Parathyroid adenoma (tissue), 2 donors: ENCODE data around the gene C1QTNF4.
"Not testable (repeated sequence)": the region's sequence is repeated elsewhere in the genome, so short reads cannot be mapped to it uniquely, and the experiment has no call there.

ENCODE experiments used
- H2AFZ ChIP-seq: fragments of 300-600 bp; sonication (generic); one replicate; pipeline ENCODE4 v1.7.0; 2017; ENCODE audit warnings: antibody characterized with exemption, mild to moderate bottlenecking
- H3K27ac ChIP-seq: fragments of 300-600 bp; sonication (generic); one replicate; pipeline ENCODE4 v1.7.0; 2017
- H3K27me3 ChIP-seq: fragments of 300-600 bp; sonication (generic); one replicate; pipeline ENCODE4 v1.7.0; 2017; ENCODE audit warnings: low read length; ENCODE audit not compliant: control insufficient read depth, insufficient read depth
- H3K36me3 ChIP-seq: fragments of 300-600 bp; sonication (generic); one replicate; pipeline ENCODE4 v1.7.0; 2017; ENCODE audit warnings: low read length; ENCODE audit not compliant: control insufficient read depth, insufficient read depth
- H3K4me1 ChIP-seq: fragments of 300-600 bp; sonication (generic); one replicate; pipeline ENCODE4 v1.7.0; 2017; ENCODE audit warnings: control low read depth
- H3K4me2 ChIP-seq: fragments of 300-600 bp; sonication (generic); one replicate; pipeline ENCODE4 v1.7.0; 2017; ENCODE audit warnings: low read length
- H3K4me3 ChIP-seq: fragments of 300-600 bp; sonication (generic); one replicate; pipeline ENCODE4 v1.7.0; 2017; ENCODE audit warnings: low read depth, low read length
- H3K79me2 ChIP-seq: fragments of 300-600 bp; sonication (generic); one replicate; pipeline ENCODE4 v1.7.0; 2017; ENCODE audit warnings: control low read depth
- H3K9ac ChIP-seq: fragments of 300-600 bp; sonication (generic); one replicate; pipeline ENCODE4 v1.7.0; 2017; ENCODE audit warnings: mild to moderate bottlenecking
- H3K9me3 ChIP-seq: fragments of 300-600 bp; sonication (generic); one replicate; pipeline ENCODE4 v1.7.0; 2017; ENCODE audit warnings: low read length; ENCODE audit not compliant: control insufficient read depth
- TF ChIP-seq, protein P1 (sequence below): fragments of 300-600 bp; sonication (generic); IDR thresholded peaks from one replicate; pipeline ENCODE4 v1.7.0; 2017; ENCODE audit warnings: antibody characterized with exemption, mild to moderate bottlenecking
- donor health status: primary hyperparathyroidism.

Gene C1QTNF4

DNA sequence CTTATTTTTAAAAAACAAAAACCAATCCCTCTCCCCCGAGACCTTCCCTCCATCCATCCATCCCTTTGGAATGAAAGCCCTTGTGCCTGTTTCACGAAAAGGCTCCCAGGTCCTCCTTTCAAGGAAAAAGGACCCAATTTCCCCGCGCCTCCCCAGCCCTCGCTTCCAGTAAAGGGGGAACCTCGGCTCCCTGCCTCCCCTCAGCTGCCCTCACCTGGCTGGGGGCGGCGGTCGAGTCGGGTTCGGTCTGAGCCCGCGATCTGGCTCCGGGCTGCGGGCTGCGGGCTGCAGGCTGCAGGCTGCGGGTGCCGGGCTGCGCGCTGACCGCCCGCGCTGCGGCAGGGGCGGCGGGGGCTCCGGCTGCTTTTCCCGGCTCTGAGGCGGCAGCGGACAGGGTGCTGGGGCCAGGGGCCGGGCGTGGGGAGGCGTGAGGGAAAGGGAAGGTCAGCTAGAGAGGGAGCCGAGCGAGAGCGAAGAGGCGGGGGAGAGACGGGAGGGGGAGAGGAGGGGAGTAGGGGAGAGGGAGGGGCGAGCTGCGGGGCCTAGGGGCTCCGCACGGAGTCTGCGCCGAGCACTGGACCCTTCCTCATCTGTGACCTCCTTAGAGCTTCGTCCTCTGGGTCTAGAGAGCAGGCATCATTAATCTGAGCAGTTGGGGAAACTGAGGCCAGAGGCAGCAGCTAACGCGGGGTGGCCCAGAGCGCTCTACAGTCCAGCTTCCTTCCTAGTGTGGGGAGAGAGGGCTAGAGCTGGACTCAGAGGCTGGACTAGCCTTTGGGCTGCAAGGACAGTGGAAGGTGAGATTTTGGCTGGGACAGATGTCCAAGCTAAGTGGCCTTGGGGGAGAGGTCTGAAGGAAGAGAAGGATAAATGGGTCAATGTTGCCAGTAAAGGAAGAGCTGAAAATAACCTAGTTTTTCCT is at the start of gene C1QTNF4:
C1QTNF4 (minus strand) TSS at position 478 of the 922 bp plus-strand sequence. CDS start 3,601 bp downstream, outside the sequence.
- H3K79me2 ChIP-seq = no peaks in the 10 kb centered on the region
- no peaks in the 10 kb centered on the region for H3K36me3 ChIP-seq
- H3K4me1 ChIP-seq = peaks cover 4% of the 10 kb centered on the region
- H3K9ac ChIP-seq = no peak within 1 kb of the TSS
- H3K4me3 ChIP-seq = peak within 1 kb of the TSS; percentile 34
- peak within 1 kb of the TSS; percentile 72 for H3K4me2 ChIP-seq
- H3K27ac ChIP-seq = peak within 1 kb of the TSS; percentile 51
- H3K9me3 ChIP-seq = no peaks in the 10 kb centered on the region
- peak within 1 kb of the TSS; percentile 50 for H2AFZ ChIP-seq
- H3K27me3 ChIP-seq = no peaks in the 10 kb centered on the region
- TF ChIP-seq, protein P1, sequence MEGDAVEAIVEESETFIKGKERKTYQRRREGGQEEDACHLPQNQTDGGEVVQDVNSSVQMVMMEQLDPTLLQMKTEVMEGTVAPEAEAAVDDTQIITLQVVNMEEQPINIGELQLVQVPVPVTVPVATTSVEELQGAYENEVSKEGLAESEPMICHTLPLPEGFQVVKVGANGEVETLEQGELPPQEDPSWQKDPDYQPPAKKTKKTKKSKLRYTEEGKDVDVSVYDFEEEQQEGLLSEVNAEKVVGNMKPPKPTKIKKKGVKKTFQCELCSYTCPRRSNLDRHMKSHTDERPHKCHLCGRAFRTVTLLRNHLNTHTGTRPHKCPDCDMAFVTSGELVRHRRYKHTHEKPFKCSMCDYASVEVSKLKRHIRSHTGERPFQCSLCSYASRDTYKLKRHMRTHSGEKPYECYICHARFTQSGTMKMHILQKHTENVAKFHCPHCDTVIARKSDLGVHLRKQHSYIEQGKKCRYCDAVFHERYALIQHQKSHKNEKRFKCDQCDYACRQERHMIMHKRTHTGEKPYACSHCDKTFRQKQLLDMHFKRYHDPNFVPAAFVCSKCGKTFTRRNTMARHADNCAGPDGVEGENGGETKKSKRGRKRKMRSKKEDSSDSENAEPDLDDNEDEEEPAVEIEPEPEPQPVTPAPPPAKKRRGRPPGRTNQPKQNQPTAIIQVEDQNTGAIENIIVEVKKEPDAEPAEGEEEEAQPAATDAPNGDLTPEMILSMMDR = no peak

DNA sequence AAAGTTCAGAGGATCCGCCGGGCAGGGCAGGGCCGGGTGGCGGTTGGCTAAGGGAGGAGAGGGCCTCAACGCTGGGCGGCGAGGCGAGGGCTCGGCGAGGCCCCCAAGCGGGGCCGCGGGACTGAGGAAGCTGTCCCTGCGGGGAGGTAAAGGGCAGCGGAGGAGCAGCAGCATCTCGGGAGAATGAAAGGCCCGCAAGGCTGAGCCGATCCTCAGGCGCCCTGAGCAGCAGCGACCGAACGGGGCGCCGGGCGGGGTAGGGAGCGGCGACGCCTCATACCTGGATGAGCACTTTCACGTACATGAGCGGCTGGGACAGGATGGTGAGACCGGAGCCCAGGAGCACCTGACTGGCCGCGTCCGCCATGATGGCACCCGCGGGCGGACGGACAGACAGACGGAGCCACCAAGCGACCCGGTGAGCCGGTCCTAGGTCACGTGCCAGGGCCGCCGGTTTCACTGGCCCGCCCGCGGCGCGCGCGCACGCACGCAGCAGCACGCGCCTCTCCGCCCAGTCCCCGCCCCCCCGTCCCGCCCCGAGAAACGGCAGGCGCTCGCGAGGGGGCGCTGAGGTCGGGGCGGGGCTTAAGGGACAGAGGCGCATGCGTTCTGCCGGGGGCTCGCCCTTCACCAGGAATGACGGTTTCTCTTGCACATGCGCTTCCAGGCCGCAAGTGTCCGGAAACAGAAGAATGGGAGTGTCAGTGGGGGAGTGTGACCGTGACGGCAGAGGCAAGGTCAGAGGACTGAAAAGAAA is 48.1 kb upstream of the C1QTNF4 start, which contains the start of gene MTCH2:
MTCH2 (minus strand) TSS at position 461 of the 757 bp plus-strand sequence; CDS start at position 367, 94 bp downstream.
- TF ChIP-seq, protein P1 = peak; percentile 16
- Histone ChIP-seq H3K4me3 (peak within 1 kb of the TSS; percentile 79), H3K27me3 (no peaks in the 10 kb centered on the region), H3K27ac (peak within 1 kb of the TSS; percentile 74), H3K9ac (no peak within 1 kb of the TSS), H3K36me3 (no peaks in the 10 kb centered on the region), H3K9me3 (no peaks in the 10 kb centered on the region), H3K79me2 (peaks cover 4% of the 10 kb centered on the region), H2AFZ (peak within 1 kb of the TSS; percentile 88), H3K4me2 (peak within 1 kb of the TSS; percentile 79), H3K4me1 (peaks cover 7% of the 10 kb centered on the region)

DNA sequence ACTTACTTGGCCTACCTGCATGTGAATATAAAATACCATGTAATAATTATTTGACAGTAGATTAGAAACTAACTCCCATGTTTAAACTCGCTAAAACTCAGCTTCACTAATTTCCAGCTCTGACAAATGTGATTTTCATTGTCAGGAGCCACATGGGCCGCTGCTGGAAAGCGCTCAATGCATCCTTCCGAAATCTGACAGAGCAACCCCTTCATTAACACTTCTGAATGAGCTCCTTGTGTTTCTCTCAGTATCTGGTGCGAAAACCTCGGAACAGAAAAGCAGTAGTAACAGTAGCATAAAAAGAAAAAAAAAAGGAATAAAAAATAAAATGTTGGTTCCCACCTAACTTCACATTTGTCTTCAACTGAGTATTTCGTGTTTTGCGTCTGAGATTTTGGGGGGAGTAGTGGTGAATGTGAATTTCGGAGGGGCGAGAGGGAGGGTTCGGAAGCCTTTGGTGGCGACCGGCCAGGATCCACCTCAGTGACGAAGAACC is 47.4 kb upstream of the C1QTNF4 start:
- Histone ChIP-seq H3K9ac (no peak overlapping the region), H3K4me3 (peak overlapping the region; percentile 79), H3K4me2 (peak overlapping the region; percentile 79), H3K27me3 (no peaks in the 10 kb centered on the region), H3K79me2 (peaks cover 4% of the 10 kb centered on the region), H3K4me1 (peaks cover 7% of the 10 kb centered on the region), H3K36me3 (no peaks in the 10 kb centered on the region), H3K9me3 (no peaks in the 10 kb centered on the region), H2AFZ (peak overlapping the region; percentile 87), H3K27ac (peak overlapping the region; percentile 74)
- TF ChIP-seq, protein P1 = no peak

- not testable (repeated sequence) for H3K9ac ChIP-seq, H3K36me3 ChIP-seq, H3K4me3 ChIP-seq, H3K27ac ChIP-seq, H3K4me2 ChIP-seq, H3K4me1 ChIP-seq, H3K79me2 ChIP-seq, H3K27me3 ChIP-seq, H2AFZ ChIP-seq, H3K9me3 ChIP-seq
These were observed 46.3 kb upstream of the C1QTNF4 start for GRCh38 chr11:47640506-47640905.

DNA sequence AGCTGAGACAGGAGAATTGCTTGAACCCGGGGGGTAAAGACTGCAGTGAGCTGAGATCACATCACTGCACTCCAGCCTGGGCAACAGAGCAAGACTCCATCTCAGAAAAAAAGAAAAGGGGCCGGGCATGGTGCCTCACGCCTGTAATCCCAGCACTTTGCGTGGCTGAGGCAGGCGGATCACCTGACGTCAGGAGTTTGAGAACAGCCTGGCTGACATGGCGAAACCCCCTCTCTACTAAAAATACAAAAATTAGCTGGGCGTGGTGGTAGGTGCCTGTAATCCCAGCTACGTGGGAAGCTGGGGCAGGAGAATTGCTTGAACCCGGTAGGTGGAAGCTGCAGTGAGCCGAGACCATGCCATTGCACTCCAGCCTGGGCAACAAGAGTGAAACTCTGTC is 42.1 kb upstream of the C1QTNF4 start:
- not testable (repeated sequence) for H3K79me2 ChIP-seq, H2AFZ ChIP-seq, H3K27me3 ChIP-seq, H3K4me2 ChIP-seq, H3K4me1 ChIP-seq, H3K36me3 ChIP-seq, H3K9ac ChIP-seq, H3K4me3 ChIP-seq, H3K9me3 ChIP-seq, H3K27ac ChIP-seq
